GM04503 (cell line): ENCODE results near the gene APCDD1L.
"Not testable (repeated sequence)": the region's sequence is repeated elsewhere in the genome, so short reads cannot be mapped to it uniquely, and the experiment has no call there.

Source experiments
- DNase-seq: peaks from one replicate; pipeline ENCODE4 v3.0.0-alpha.2; 2012; ENCODE audit warnings: low read depth

The APCDD1L gene

DNA sequence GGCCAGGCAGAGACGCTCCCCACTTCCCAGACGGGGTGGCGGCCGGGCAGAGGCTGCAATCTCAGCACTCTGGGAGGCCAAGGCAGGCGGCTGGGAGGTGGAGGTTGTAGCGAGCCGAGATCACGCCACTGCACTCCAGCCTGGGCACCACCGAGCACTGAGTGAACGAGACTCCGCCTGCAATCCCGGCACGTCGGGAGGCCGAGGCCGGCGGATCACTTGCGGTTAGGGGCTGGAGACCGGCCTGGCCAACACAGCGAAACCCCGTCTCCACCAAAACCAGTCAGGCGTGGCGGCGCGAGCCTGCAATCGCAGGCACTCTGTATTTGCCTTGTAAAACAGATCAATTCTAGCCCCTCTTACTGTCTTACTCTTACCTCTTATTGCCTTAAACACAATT lies 100.4 kb downstream of the APCDD1L start:
- not testable (repeated sequence) for DNase-seq

DNA sequence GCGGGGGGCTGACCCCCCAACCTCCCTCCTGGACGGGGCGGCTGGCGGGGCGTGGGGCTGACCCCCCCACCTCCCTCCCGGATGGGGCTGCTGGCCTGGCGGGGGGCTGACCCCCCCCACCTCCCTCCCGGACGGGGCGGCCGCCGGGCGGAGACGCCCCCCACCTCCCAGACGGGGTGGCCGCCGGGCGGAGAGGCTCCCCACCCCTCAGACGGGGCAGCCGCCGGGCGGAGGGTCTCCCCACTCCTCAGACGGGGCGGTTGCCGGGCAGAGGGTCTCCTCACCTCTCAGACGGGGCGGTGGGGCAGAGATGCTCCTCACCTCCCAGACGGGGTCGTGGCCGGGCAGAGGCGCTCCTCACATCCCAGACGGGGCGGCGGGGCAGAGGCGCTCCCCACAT lies 101.0 kb downstream of the APCDD1L start:
- DNase-seq = not testable (repeated sequence)
